ENCODE results near the gene ARSI. TPM values are rescaled to one million over a fixed set of nuclear protein-coding genes. Genes with fewer than 3 reads are reported as not detected.

The ARSI gene
- total RNA-seq (2022; extraction: Qiagen RNA extraction; ENCODE audit: low read depth) = 22.1 to 46.5 TPM (median 38.3 TPM) in 5 replicates

GRCh38 chr5:150302301-150303069, at the start of gene ARSI:
Gene ARSI, minus strand, starts transcription at chr5:150302905. Its CDS starts 532 bp downstream, at chr5:150302373.

GRCh38 chr5:150289551-150290390, 12.9 kb downstream of the ARSI start, which contains the start of gene CAMK2A:
Gene CAMK2A, minus strand, starts transcription at chr5:150289773. Its CDS starts 148 bp downstream, at chr5:150289625.

Other genes starting within 250 kb of the ARSI start
- 0.06 to 0.33 TPM (median 0.15 TPM) in 4 of 5 replicates, not detected in the other for gene CSF1R, start 216.4 kb downstream of the ARSI start, total RNA-seq (2022; extraction: Qiagen RNA extraction; ENCODE audit: low read depth)
- 0.13 to 1.0 TPM (median 0.47 TPM) in 5 replicates for gene PDGFRB, start 147.1 kb downstream of the ARSI start, total RNA-seq (2022; extraction: Qiagen RNA extraction; ENCODE audit: low read depth)
- gene CDX1, start 136.1 kb downstream of the ARSI start, total RNA-seq (2022; extraction: Qiagen RNA extraction; ENCODE audit: low read depth) = not detected in 5 replicates
- gene SLC6A7, start 112.8 kb downstream of the ARSI start, total RNA-seq (2022; extraction: Qiagen RNA extraction; ENCODE audit: low read depth) = 0.04 TPM in 2 of 5 replicates, not detected in the others
- 0.69 to 1.1 TPM (median 0.98 TPM) in 5 replicates for gene CAMK2A, start 13.1 kb downstream of the ARSI start, total RNA-seq (2022; extraction: Qiagen RNA extraction; ENCODE audit: low read depth)
- 67.9 to 86.5 TPM (median 85.0 TPM) in 5 replicates for gene TCOF1, start 54.8 kb upstream of the ARSI start, total RNA-seq (2022; extraction: Qiagen RNA extraction; ENCODE audit: low read depth)
- not detected in 5 replicates for gene CD74, start 110.0 kb upstream of the ARSI start, total RNA-seq (2022; extraction: Qiagen RNA extraction; ENCODE audit: low read depth)
- gene RPS14, start 146.8 kb upstream of the ARSI start, total RNA-seq (2022; extraction: Qiagen RNA extraction; ENCODE audit: low read depth) = 2,266 to 2,948 TPM (median 2,887 TPM) in 5 replicates
- 40.4 to 72.8 TPM (median 62.6 TPM) in 5 replicates for gene NDST1, start 205.2 kb upstream of the ARSI start, total RNA-seq (2022; extraction: Qiagen RNA extraction; ENCODE audit: low read depth)

All from A549 treated with ZK216348 at 1 μM for 4 hours (cell line).